GM12892 (cell line): Measurements from ENCODE around the gene TBCB.

Experiments
- POLR2AphosphoS5 ChIP-seq: IDR thresholded peaks from 2 replicates; pipeline ENCODE4 v1.6.1; 2011; ENCODE audit warnings: low read depth, low read length, control low read depth
- TAF1 ChIP-seq: IDR thresholded peaks from 2 replicates; pipeline ENCODE4 v1.6.1; 2011; ENCODE audit warnings: low read depth, mild to moderate bottlenecking, control low read depth, low read length, borderline replicate concordance

- TF ChIP-seq POLR2AphosphoS5 (no peak), TAF1 (no peak)
Observed at GRCh38 chr19:36149673-36150406, 34.6 kb downstream of the TBCB start.
